Lower leg skin (tissue), 3 donors: ENCODE data around the gene NKD1.

Experiments used
- POLR2A ChIP-seq, 2 donors: fragments of 450-650 bp; IDR thresholded peaks; one replicate each; pipeline ENCODE4 v1.6.1; 2016 to 2017; ENCODE audit warnings: antibody characterized with exemption in 2 of 2, mild to moderate bottlenecking in 1 of 2, moderate library complexity in 1 of 2
- TF ChIP-seq, protein P1 (sequence below), 3 donors: fragments of 450-650 bp; IDR thresholded peaks; one replicate each; pipeline ENCODE4 v1.5.1; 2016; ENCODE audit warnings: antibody characterized with exemption in 3 of 3, mild to moderate bottlenecking in 3 of 3, moderate library complexity in 2 of 3

DNA sequence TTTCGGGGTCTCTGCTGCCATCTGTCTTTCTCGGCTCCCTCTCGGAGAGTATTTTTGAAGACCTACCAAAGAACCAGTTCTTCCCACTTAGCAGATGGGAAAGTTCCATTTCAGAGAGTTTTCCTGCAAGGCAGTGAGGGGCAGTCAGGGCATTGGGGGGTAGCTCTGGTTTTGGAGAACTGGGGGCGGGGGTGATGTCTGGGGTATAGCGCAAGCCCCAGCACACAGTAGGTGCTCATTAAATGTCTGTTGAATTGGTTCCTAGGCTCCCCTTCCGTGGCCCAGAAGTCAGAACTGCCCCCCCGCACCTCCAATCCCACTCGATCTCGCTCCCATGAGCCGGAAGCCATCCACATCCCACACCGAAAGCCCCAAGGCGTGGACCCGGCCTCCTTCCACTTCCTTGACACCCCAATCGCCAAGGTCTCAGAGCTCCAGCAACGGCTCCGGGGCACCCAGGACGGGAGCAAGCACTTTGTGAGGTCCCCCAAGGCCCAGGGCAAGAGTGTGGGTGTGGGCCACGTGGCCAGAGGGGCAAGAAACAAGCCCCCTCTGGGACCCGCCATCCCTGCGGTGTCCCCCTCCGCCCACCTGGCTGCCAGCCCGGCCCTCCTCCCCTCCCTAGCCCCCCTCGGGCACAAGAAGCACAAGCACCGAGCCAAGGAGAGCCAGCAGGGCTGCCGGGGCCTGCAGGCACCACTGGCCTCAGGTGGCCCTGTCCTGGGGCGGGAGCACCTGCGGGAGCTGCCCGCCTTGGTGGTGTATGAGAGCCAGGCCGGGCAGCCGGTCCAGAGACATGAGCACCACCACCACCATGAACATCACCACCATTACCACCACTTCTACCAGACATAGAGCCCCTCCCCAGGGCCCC, 85.0 kb downstream of the NKD1 start:
- no peak for TF ChIP-seq POLR2A (IDR thresholded peaks at IDR 0.05)
- TF ChIP-seq, protein P1, sequence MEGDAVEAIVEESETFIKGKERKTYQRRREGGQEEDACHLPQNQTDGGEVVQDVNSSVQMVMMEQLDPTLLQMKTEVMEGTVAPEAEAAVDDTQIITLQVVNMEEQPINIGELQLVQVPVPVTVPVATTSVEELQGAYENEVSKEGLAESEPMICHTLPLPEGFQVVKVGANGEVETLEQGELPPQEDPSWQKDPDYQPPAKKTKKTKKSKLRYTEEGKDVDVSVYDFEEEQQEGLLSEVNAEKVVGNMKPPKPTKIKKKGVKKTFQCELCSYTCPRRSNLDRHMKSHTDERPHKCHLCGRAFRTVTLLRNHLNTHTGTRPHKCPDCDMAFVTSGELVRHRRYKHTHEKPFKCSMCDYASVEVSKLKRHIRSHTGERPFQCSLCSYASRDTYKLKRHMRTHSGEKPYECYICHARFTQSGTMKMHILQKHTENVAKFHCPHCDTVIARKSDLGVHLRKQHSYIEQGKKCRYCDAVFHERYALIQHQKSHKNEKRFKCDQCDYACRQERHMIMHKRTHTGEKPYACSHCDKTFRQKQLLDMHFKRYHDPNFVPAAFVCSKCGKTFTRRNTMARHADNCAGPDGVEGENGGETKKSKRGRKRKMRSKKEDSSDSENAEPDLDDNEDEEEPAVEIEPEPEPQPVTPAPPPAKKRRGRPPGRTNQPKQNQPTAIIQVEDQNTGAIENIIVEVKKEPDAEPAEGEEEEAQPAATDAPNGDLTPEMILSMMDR (IDR thresholded peaks at IDR 0.05): no peak
